Mesenchymal stem cell (in vitro differentiated cells and primary cell): ENCODE measurements around the gene RAB3GAP1.
"Not testable (repeated sequence)": the region's sequence is repeated elsewhere in the genome, so short reads cannot be mapped to it uniquely, and the experiment has no call there.

Experiments used
- DNase-seq: peaks from one replicate; pipeline ENCODE4 v3.0.0-alpha.2; 2013
- H2AFZ ChIP-seq: one replicate; pipeline ENCODE4 v1.6.1; 2013; ENCODE audit warnings: low read depth, mild to moderate bottlenecking, control low read depth, inconsistent platforms, low read length, moderate library complexity
- H2AK5ac ChIP-seq: 2 replicates; pipeline ENCODE4 v1.6.1; 2013; ENCODE audit warnings: low read length, moderate library complexity, mild to moderate bottlenecking, inconsistent platforms; ENCODE audit not compliant: severe bottlenecking
- H2BK120ac ChIP-seq: one replicate; pipeline ENCODE4 v1.6.1; 2013; ENCODE audit warnings: low read depth, mild to moderate bottlenecking, inconsistent platforms, low read length, moderate library complexity
- H2BK12ac ChIP-seq, 2 experiments: one replicate each; pipeline ENCODE4 v1.6.1; 2013; ENCODE audit warnings: inconsistent platforms in 2 of 2, low read length in 2 of 2, mild to moderate bottlenecking in 2 of 2, moderate library complexity in 2 of 2, control low read depth in 1 of 2
- H2BK15ac ChIP-seq: one replicate; pipeline ENCODE4 v1.6.1; 2013; ENCODE audit warnings: mild to moderate bottlenecking, low read depth, inconsistent platforms; ENCODE audit not compliant: poor library complexity, severe bottlenecking
- H2BK5ac ChIP-seq: 2 replicates; pipeline ENCODE4 v1.6.1; 2013; ENCODE audit warnings: low read depth, mild to moderate bottlenecking, low read length, control low read depth, inconsistent platforms; ENCODE audit not compliant: poor library complexity, severe bottlenecking
- H3K14ac ChIP-seq, 2 experiments: one replicate each; pipeline ENCODE4 v1.6.1; 2013; ENCODE audit warnings: inconsistent platforms in 2 of 2, low read length in 2 of 2, control low read depth in 1 of 2, mild to moderate bottlenecking in 1 of 2, moderate library complexity in 1 of 2
- H3K18ac ChIP-seq, 2 experiments: one replicate each; pipeline ENCODE4 v1.6.1; 2013; ENCODE audit warnings: inconsistent platforms in 2 of 2, low read length in 2 of 2, control low read depth in 1 of 2, low read depth in 1 of 2, mild to moderate bottlenecking in 1 of 2
- H3K23ac ChIP-seq, 2 experiments: one replicate each; pipeline ENCODE4 v1.6.1; 2013; ENCODE audit warnings: inconsistent platforms in 2 of 2, low read length in 2 of 2, mild to moderate bottlenecking in 2 of 2, moderate library complexity in 2 of 2, control low read depth in 1 of 2
- H3K27ac ChIP-seq: 2 replicates; pipeline ENCODE4 v1.5.1; 2013; ENCODE audit warnings: mild to moderate bottlenecking, moderate library complexity, low read length, control low read depth, inconsistent platforms; ENCODE audit not compliant: poor library complexity, severe bottlenecking
- H3K27me3 ChIP-seq, 2 experiments: 2 replicates each; pipeline versions ENCODE4 v1.6.1 to v1.7.0; 2013; ENCODE audit warnings: low read length in 2 of 2, mild to moderate bottlenecking in 2 of 2, moderate library complexity in 2 of 2, control low read depth in 1 of 2, inconsistent platforms in 1 of 2; ENCODE audit not compliant: control insufficient read depth in 1 of 2, insufficient read depth in 1 of 2
- H3K36me3 ChIP-seq, 2 experiments: 2 replicates each; pipeline versions ENCODE4 v1.6.1 to v1.7.0; 2013; ENCODE audit warnings: low read length in 2 of 2, control low read depth in 1 of 2, inconsistent platforms in 1 of 2, low read depth in 1 of 2, mild to moderate bottlenecking in 1 of 2; ENCODE audit not compliant: insufficient read depth in 2 of 2, control insufficient read depth in 1 of 2
- H3K4ac ChIP-seq, 2 experiments: one replicate each; pipeline ENCODE4 v1.6.1; 2013; ENCODE audit warnings: inconsistent platforms in 2 of 2, low read length in 2 of 2, mild to moderate bottlenecking in 2 of 2, moderate library complexity in 2 of 2, control low read depth in 1 of 2, low read depth in 1 of 2
- H3K4me1 ChIP-seq: 2 replicates; pipeline ENCODE4 v1.6.1; 2013; ENCODE audit warnings: low read depth, low read length, control low read depth; ENCODE audit not compliant: control insufficient read depth, insufficient read depth
- H3K4me2 ChIP-seq: 2 replicates; pipeline ENCODE4 v1.6.1; 2013; ENCODE audit warnings: low read length, mild to moderate bottlenecking, inconsistent platforms; ENCODE audit not compliant: poor library complexity, severe bottlenecking
- H3K4me3 ChIP-seq, 2 experiments: 2 replicates each; pipeline versions ENCODE4 v1.5.1 to v1.7.0; 2013; ENCODE audit warnings: low read length in 2 of 2, mild to moderate bottlenecking in 2 of 2, control low read depth in 1 of 2, low read depth in 1 of 2; ENCODE audit not compliant: insufficient read depth in 1 of 2
- H3K79me1 ChIP-seq: replicated peaks from 2 replicates; pipeline ENCODE4 v1.6.1; 2013; ENCODE audit warnings: mild to moderate bottlenecking, control low read depth, low read length, inconsistent platforms; ENCODE audit not compliant: poor library complexity, severe bottlenecking
- H3K9ac ChIP-seq: 2 replicates; pipeline ENCODE4 v1.7.0; 2013; ENCODE audit warnings: mild to moderate bottlenecking, low read length, moderate library complexity
- H3K9me3 ChIP-seq: 2 replicates; pipeline ENCODE4 v1.7.0; 2013; ENCODE audit warnings: mild to moderate bottlenecking, low read length; ENCODE audit not compliant: control insufficient read depth
- H4K8ac ChIP-seq: one replicate; pipeline ENCODE4 v1.6.1; 2013; ENCODE audit warnings: inconsistent platforms, mild to moderate bottlenecking, low read length, moderate library complexity
- H4K91ac ChIP-seq: one replicate; pipeline ENCODE4 v1.6.1; 2013; ENCODE audit warnings: mild to moderate bottlenecking, low read length, inconsistent platforms
- WGBS: methylation state at CpG from one replicate; pipeline ENCODE4 v1.1.7; 2013; ENCODE audit warnings: mixed read lengths; 5-methylcytosine and 5-hydroxymethylcytosine counted together

The RAB3GAP1 gene

DNA sequence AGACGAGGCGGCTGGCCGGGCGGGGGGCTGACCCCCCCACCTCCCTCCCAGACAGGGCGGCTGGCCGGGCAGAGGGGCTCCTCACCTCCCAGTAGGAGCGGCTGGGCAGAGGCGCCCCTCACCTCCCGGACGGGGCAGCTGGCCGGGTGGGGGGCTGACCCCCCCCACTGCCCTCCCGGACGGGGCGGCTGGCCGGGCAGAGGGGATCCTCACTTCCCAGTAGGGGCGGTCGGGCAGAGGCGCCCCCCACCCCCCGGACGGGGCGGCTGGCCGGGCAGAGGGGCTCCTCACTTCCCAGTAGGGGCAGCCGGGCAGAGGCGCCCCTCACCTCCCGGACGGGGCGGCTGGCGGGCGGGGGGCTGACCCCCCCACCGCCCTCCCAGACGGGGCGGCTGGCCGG is 18.9 kb upstream of the RAB3GAP1 start:
- not testable (repeated sequence) for H3K4ac ChIP-seq, H3K4me2 ChIP-seq, H3K27me3 ChIP-seq, H3K23ac ChIP-seq, H3K18ac ChIP-seq, H3K79me1 ChIP-seq, H2BK5ac ChIP-seq, H2BK12ac ChIP-seq, H3K4me1 ChIP-seq, H3K14ac ChIP-seq, H2AK5ac ChIP-seq, H2BK15ac ChIP-seq, H3K27ac ChIP-seq, H4K91ac ChIP-seq, DNase-seq, H3K4me3 ChIP-seq, H3K9me3 ChIP-seq, H2AFZ ChIP-seq, H4K8ac ChIP-seq, H3K36me3 ChIP-seq, H3K9ac ChIP-seq, H2BK120ac ChIP-seq
- 90% methylated on average over 9 of the region's 33 CpGs for WGBS

GRCh38 chr2:135037831-135038230 is 14.3 kb upstream of the RAB3GAP1 start:
- no peak overlapping the region for H3K27ac ChIP-seq
- H3K9ac ChIP-seq = no peak overlapping the region
- no peaks in the 10 kb centered on the region for H3K4me1 ChIP-seq
- no peak overlapping the region for H3K23ac ChIP-seq
- no peak overlapping the region for H2AFZ ChIP-seq
- H3K4me3 ChIP-seq = no peak overlapping the region
- H3K79me1 ChIP-seq = no peaks in the 10 kb centered on the region
- H3K27me3 ChIP-seq = peaks cover 0 to 15% of the 10 kb centered on the region in 2 experiments
- no peak overlapping the region for H3K4ac ChIP-seq
- no peak overlapping the region for H2AK5ac ChIP-seq
- H2BK120ac ChIP-seq = no peak overlapping the region
- peak; percentile 15 for DNase-seq
- no peak overlapping the region for H4K8ac ChIP-seq
- no peaks in the 10 kb centered on the region for H3K36me3 ChIP-seq
- H2BK15ac ChIP-seq = no peak overlapping the region
- H3K18ac ChIP-seq = no peak overlapping the region
- no peak overlapping the region for H3K14ac ChIP-seq
- H3K9me3 ChIP-seq = no peaks in the 10 kb centered on the region
- no peak overlapping the region for H2BK12ac ChIP-seq
- no peak overlapping the region for H4K91ac ChIP-seq
- WGBS = 57% methylated on average over 3 of the region's 3 CpGs
- H2BK5ac ChIP-seq = no peak overlapping the region
- H3K4me2 ChIP-seq = no peak overlapping the region

DNA sequence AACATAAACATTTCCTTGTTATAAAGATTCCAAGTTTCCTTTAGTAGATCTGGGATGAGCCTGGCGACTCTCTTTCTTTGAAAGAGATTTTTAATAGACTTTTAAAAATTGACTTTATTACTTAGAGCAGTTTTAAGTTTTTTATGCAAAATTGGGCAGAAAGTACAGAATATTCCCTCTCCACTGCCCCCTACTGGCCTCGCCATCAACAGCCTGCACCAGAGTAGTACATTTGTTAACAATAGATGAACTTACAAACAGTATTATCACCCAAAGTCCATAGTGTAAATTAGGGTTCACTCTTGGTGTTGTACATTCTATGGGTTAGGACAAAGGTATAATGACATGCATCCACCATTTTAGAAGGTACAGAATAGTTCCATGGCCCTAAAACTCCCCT is 8.7 kb upstream of the RAB3GAP1 start:
- Histone ChIP-seq H3K36me3 (no peaks in the 10 kb centered on the region), H3K4me3 (no peak overlapping the region), H2AK5ac (no peak overlapping the region), H2AFZ (no peak overlapping the region), H2BK120ac (no peak overlapping the region), H3K14ac (no peak overlapping the region), H3K4ac (no peak overlapping the region), H3K9me3 (no peaks in the 10 kb centered on the region), H3K27me3 (peaks cover 0 to 23% of the 10 kb centered on the region in 2 experiments), H3K4me2 (no peak overlapping the region), H2BK15ac (no peak overlapping the region), H3K18ac (no peak overlapping the region), H2BK5ac (no peak overlapping the region), H4K8ac (no peak overlapping the region), H4K91ac (no peak overlapping the region), H3K79me1 (no peaks in the 10 kb centered on the region), H2BK12ac (no peak overlapping the region), H3K4me1 (no peaks in the 10 kb centered on the region), H3K27ac (no peak overlapping the region), H3K23ac (no peak overlapping the region), H3K9ac (no peak overlapping the region)
- no peak for DNase-seq
- WGBS = no CpG with 5 or more reads among the region's 2 CpGs

DNA sequence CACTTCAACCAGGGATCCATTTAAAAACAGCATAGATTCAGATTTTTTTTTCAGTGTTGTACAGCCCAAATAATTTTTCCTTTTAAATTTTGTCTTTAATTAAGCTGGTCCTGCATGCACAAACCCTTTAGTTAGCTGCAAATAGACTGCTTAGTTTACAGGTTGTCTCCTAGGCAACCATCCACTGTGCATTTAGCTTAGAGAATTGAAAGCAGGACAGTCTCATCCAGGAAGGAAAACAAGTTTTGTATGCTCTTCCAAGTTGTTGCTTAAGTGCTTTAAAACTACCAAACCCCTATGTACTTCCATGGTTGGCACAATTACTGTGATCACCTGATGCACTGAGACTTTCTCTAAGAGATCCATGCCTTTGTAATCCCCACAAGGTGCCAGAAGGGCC is 4.8 kb upstream of the RAB3GAP1 start, which contains the start of gene MAP3K19:
Gene MAP3K19, minus strand, starts transcription at position 148 of the 400 bp plus-strand sequence. CDS start 22,800 bp downstream, outside the sequence.
- H3K36me3 ChIP-seq = no peaks in the 10 kb centered on the region
- no peak within 1 kb of the TSS for H3K4me2 ChIP-seq
- H3K9me3 ChIP-seq = no peaks in the 10 kb centered on the region
- H3K4ac ChIP-seq = no peak within 1 kb of the TSS
- no peak within 1 kb of the TSS for H3K23ac ChIP-seq
- H2AK5ac ChIP-seq = no peak within 1 kb of the TSS
- H3K9ac ChIP-seq = no peak within 1 kb of the TSS
- H4K8ac ChIP-seq = no peak within 1 kb of the TSS
- H3K27me3 ChIP-seq = peaks cover 0 to 8% of the 10 kb centered on the region in 2 experiments
- no peaks in the 10 kb centered on the region for H3K79me1 ChIP-seq
- no peak within 1 kb of the TSS for H3K14ac ChIP-seq
- no peak within 1 kb of the TSS for H3K27ac ChIP-seq
- H2BK5ac ChIP-seq = no peak within 1 kb of the TSS
- H3K4me1 ChIP-seq = no peaks in the 10 kb centered on the region
- no peak within 1 kb of the TSS for H2AFZ ChIP-seq
- no peak within 1 kb of the TSS for H2BK12ac ChIP-seq
- H2BK120ac ChIP-seq = no peak within 1 kb of the TSS
- no peak within 1 kb of the TSS for H3K4me3 ChIP-seq
- no peak for DNase-seq
- no peak within 1 kb of the TSS for H4K91ac ChIP-seq
- H2BK15ac ChIP-seq = no peak within 1 kb of the TSS
- H3K18ac ChIP-seq = no peak within 1 kb of the TSS
